Upper lobe of left lung (tissue), 6 donors: Measurements from ENCODE around the gene LOXL1. TPM values are rescaled to one million over a fixed set of nuclear protein-coding genes. Genes with fewer than 3 reads are reported as not detected.

Experiments
- ATAC-seq, 2 donors: fragments of 200-7000 bp; cut with Tn5 transposase; one replicate each; pipeline ENCODE4 v1.9.1; 2022; ENCODE audit warnings: mild to moderate bottlenecking in 2 of 2, moderate library complexity in 2 of 2; ENCODE audit not compliant: low FRiP score in 2 of 2
- DNase-seq, 2 donors: peaks; one replicate each; pipeline ENCODE4 v3.0.0-alpha.2; 2019 to 2020
- H3K27ac ChIP-seq, 4 donors: fragments of 200-600 bp; sonication (generic); one replicate each; pipeline ENCODE4 v1.5.1; 2016 to 2019
- H3K27me3 ChIP-seq, 4 donors: fragments of 200-600 bp; sonication (generic); one replicate each; pipeline ENCODE4 v1.5.1; 2017 to 2019
- H3K36me3 ChIP-seq, 4 donors: fragments of 200-600 bp; sonication (generic); one replicate each; pipeline ENCODE4 v1.5.1; 2016 to 2019
- H3K4me1 ChIP-seq, 4 donors: fragments of 200-600 bp; sonication (generic); one replicate each; pipeline ENCODE4 v1.5.1; 2018 to 2019
- H3K4me3 ChIP-seq, 4 donors: fragments of 200-600 bp; sonication (generic); one replicate each; pipeline ENCODE4 v1.5.1; 2017 to 2019; ENCODE audit warnings: mild to moderate bottlenecking in 2 of 4, moderate library complexity in 1 of 4
- H3K9me3 ChIP-seq, 4 donors: fragments of 200-600 bp; sonication (generic); one replicate each; pipeline ENCODE4 v1.5.1; 2018 to 2019
- EP300 ChIP-seq, 4 donors: sonication (generic); formaldehyde crosslinking; IDR thresholded peaks; one replicate each; pipeline ENCODE4 v1.5.1; 2017; ENCODE audit warnings: antibody characterized with exemption in 4 of 4, control low read depth in 2 of 4
- POLR2A ChIP-seq, 4 donors: fragments of 450-650 bp; IDR thresholded peaks; one replicate each; pipeline ENCODE4 v1.5.1; 2016 to 2017; ENCODE audit warnings: antibody characterized with exemption in 4 of 4, mild to moderate bottlenecking in 2 of 4
- POLR2AphosphoS5 ChIP-seq, 2 donors: sonication (generic); formaldehyde crosslinking; IDR thresholded peaks; one replicate each; pipeline ENCODE4 v1.5.1; 2017; ENCODE audit warnings: antibody characterized with exemption in 2 of 2
- WGBS, 2 donors: methylation state at CpG; one replicate each; pipeline ENCODE4 v1.1.5; 2017 to 2018; 5-methylcytosine and 5-hydroxymethylcytosine counted together
- total RNA-seq, 6 donors: library from RNA; depleted of rRNA in 4 of 6; stranded (reverse); fragments of >200 nt in 4 of 6; gene quantifications; one replicate each; pipeline versions ENCODE4 v1.1.0 to v1.2.1, GENCODE V29; 2016 to 2021
- TF ChIP-seq, protein P1 (sequence below), 6 experiments: fragments of 450-650 bp in 4 of 6; fragments of 200-600 bp in 2 of 6; sonication (generic) in 2 of 6; IDR thresholded peaks; one replicate each; pipeline ENCODE4 v1.5.1; 2016 to 2019; ENCODE audit warnings: antibody characterized with exemption in 6 of 6
- donor health status: DM: no; HTN: no; CAD: no; lungs with moderate emphysema.
- donor health status: DM: no; HTN: yes; CAD: no; lungs with severe emphysema.

LOXL1 gene
- total RNA-seq, 6 donors from 2014 or later, result 6.0 to 25.9 (median 8.0) TPM

DNA sequence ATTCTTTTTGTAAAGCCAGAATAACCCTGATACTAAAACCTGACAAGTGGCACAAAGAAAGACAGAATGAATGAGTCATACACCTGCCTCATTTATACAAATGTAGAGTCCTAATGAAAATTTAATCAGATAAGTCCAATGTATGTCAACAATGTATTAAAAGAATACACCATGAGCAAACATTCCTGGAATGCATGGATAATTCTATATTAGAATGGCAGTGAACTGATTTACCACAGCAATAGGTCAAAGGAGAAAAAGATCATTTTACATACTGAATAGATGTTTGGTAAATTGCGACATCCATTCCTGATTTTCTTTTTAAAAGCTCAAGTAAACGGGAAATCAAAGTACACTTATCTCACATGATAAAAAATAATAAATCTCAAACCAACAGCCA is 11.2 kb upstream of the LOXL1 start:
- TF ChIP-seq POLR2A (IDR thresholded peaks at IDR 0.05), result no peak
- TF ChIP-seq POLR2AphosphoS5 (IDR thresholded peaks at IDR 0.05), result no peak
- TF ChIP-seq, protein P1, sequence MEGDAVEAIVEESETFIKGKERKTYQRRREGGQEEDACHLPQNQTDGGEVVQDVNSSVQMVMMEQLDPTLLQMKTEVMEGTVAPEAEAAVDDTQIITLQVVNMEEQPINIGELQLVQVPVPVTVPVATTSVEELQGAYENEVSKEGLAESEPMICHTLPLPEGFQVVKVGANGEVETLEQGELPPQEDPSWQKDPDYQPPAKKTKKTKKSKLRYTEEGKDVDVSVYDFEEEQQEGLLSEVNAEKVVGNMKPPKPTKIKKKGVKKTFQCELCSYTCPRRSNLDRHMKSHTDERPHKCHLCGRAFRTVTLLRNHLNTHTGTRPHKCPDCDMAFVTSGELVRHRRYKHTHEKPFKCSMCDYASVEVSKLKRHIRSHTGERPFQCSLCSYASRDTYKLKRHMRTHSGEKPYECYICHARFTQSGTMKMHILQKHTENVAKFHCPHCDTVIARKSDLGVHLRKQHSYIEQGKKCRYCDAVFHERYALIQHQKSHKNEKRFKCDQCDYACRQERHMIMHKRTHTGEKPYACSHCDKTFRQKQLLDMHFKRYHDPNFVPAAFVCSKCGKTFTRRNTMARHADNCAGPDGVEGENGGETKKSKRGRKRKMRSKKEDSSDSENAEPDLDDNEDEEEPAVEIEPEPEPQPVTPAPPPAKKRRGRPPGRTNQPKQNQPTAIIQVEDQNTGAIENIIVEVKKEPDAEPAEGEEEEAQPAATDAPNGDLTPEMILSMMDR (IDR thresholded peaks at IDR 0.05), result no peak
- TF ChIP-seq EP300 (IDR thresholded peaks at IDR 0.05), result no peak
- Histone ChIP-seq H3K4me3 (no peak overlapping the region), H3K9me3 (peaks cover 0 to 4% (median 0%) of the 10 kb centered on the region in 4 donors), H3K4me1 (no peaks in the 10 kb centered on the region), H3K27ac (no peak overlapping the region), H3K27me3 (no peaks in the 10 kb centered on the region), H3K36me3 (no peaks in the 10 kb centered on the region)
- 54 to 69% methylated on average over 2 of the region's 2 CpGs for WGBS, 2 donors
- DNase-seq, result no peak
- ATAC-seq, result no peak

DNA sequence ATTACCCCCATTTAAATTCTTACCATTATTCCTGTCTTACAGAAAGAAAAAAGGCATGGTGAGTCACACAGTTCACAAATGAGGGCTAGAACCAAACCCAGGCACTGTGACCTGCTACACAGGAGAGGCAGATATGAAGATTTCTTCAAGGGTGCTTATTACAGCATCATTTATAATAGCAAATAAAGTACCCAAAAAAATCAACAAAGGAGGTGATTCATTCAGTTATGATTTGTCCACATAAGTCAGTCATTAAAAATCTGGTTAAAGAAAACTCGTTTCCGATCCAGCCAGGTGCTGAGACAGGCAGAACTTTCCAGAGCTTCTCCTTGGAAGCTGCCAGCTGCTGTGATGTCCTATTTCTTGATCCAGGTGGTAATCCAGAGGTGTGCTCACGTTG is 7.5 kb upstream of the LOXL1 start:
- peaks cover 11 to 18% (median 17%) of the 10 kb centered on the region in 4 donors for H3K4me1 ChIP-seq
- no peaks in the 10 kb centered on the region for H3K36me3 ChIP-seq
- ATAC-seq (no peak), DNase-seq (no peak)
- H3K27me3 ChIP-seq, result no peaks in the 10 kb centered on the region
- WGBS, 2 donors, result 88 to 90% methylated on average over 3 of the region's 3 CpGs
- peaks cover 0 to 4% (median 0%) of the 10 kb centered on the region in 4 donors for H3K9me3 ChIP-seq
- TF ChIP-seq, protein P1 (IDR thresholded peaks at IDR 0.05), result no peak
- no peak for TF ChIP-seq POLR2AphosphoS5 (IDR thresholded peaks at IDR 0.05)
- no peak for TF ChIP-seq POLR2A (IDR thresholded peaks at IDR 0.05)
- TF ChIP-seq EP300 (IDR thresholded peaks at IDR 0.05), result no peak
- H3K4me3 ChIP-seq, result no peak overlapping the region
- no peak overlapping the region for H3K27ac ChIP-seq

DNA sequence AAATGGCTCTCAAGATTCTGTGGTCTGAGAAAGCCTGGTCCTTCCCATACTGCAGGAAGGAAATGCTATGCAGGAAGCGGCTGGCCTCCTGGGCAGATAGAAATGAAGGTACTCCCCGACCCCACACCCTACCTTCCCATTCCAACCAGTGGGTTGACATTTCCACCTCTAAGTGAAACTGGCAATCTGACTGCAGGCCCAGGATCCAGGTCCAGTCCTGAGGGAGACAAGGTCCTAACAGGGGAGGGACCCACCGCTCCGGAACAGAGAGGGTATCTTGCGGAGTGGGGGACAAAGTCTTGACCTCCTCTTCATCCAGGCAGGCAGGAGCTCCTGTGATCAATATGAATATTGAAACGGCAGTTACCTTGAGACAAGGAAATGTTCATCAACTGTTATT is 6.6 kb upstream of the LOXL1 start:
- peaks cover 0 to 4% (median 0%) of the 10 kb centered on the region in 4 donors for H3K9me3 ChIP-seq
- H3K27me3 ChIP-seq, result no peaks in the 10 kb centered on the region
- ATAC-seq (no peak), DNase-seq (no peak)
- peak overlapping the region; percentile 5 to 73 (median 44) for H3K27ac ChIP-seq
- peaks cover 21 to 27% (median 26%) of the 10 kb centered on the region in 4 donors for H3K4me1 ChIP-seq
- WGBS, 2 donors, result 75 to 83% methylated on average over 6 of the region's 6 CpGs
- H3K4me3 ChIP-seq, result no peak overlapping the region
- no peaks in the 10 kb centered on the region for H3K36me3 ChIP-seq
- TF ChIP-seq POLR2AphosphoS5 (IDR thresholded peaks at IDR 0.05) (no peak), EP300 (IDR thresholded peaks at IDR 0.05) (no peak), POLR2A (IDR thresholded peaks at IDR 0.05) (no peak)
- TF ChIP-seq, protein P1 (IDR thresholded peaks at IDR 0.05), result no peak

DNA sequence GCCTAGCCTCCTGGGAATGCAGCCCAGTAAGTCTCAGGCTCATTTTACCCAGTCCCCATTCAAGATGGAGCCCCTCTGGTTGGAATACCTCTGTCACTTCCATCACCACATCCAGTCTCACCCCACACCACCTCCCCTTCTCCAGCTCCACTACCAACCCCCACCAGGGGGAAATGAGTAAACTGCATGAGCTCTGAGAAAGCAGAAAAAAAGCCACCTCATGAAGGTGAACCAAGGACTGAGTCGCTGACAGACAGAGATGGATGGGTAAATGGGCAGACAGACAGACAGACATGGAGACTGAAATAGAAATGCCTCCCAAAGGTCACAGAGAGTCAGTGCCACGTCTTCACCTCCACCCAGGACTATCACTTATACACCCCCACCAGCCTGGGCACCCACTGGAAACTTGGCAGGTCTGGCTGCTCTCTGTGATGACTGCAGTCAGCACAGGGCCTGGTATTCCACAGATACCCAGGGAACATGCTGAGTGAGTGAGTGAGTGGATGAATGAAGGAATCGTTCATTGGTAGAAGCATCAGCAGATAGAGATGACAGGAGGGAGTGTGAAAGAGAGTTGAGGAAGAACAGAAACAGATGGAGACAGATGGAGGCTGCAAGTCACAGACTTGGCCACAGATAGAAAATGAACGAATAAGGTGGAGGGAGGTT is 4.9 kb upstream of the LOXL1 start:
- Histone ChIP-seq H3K9me3 (no peaks in the 10 kb centered on the region), H3K27ac (no peak overlapping the region), H3K27me3 (no peaks in the 10 kb centered on the region), H3K4me3 (no peak overlapping the region), H3K4me1 (peaks cover 29 to 39% (median 36%) of the 10 kb centered on the region in 4 donors), H3K36me3 (no peaks in the 10 kb centered on the region)
- WGBS, 2 donors, result 59 to 70% methylated on average over 4 of the region's 4 CpGs
- TF ChIP-seq POLR2AphosphoS5 (IDR thresholded peaks at IDR 0.05), result no peak
- TF ChIP-seq, protein P1 (IDR thresholded peaks at IDR 0.05), result no peak
- no peak for TF ChIP-seq POLR2A (IDR thresholded peaks at IDR 0.05)
- TF ChIP-seq EP300 (IDR thresholded peaks at IDR 0.05), result no peak
- ATAC-seq (no peak), DNase-seq (no peak)
